GM21528 (cell line): Measurements from ENCODE around the gene GPR63.

Source experiments
- ATAC-seq: cut with Tn5 transposase; IDR thresholded peaks from one replicate; pipeline ENCODE4 v1.9.1; 2021; ENCODE audit warnings: mild to moderate bottlenecking, moderate library complexity; ENCODE audit not compliant: unreplicated experiment, low FRiP score

GPR63 gene

DNA sequence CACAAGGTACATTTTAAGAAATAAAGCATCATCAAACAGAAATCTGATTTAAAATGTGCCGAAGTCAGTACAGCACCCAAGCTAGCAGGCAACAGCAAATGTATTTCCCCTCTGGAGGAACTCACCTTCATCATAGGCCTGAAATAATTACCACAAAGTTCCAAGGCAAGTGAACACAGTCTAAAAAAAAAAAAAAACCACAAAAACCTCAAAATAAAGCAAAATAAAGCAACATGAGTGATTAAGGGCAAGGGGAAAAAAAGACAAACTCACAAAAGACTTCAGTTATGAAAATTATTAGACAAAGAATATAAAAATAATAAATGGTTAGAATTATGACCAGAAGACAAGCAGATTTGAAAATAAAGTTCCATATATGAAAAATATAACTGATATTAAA, 10.4 kb downstream of the GPR63 start:
- ATAC-seq: no peak

GRCh38 chr6:96823743-96824142, 13.5 kb downstream of the GPR63 start:
- no peak for ATAC-seq

- ATAC-seq: no peak
These were observed 16.2 kb downstream of the GPR63 start for GRCh38 chr6:96821034-96821433.

DNA sequence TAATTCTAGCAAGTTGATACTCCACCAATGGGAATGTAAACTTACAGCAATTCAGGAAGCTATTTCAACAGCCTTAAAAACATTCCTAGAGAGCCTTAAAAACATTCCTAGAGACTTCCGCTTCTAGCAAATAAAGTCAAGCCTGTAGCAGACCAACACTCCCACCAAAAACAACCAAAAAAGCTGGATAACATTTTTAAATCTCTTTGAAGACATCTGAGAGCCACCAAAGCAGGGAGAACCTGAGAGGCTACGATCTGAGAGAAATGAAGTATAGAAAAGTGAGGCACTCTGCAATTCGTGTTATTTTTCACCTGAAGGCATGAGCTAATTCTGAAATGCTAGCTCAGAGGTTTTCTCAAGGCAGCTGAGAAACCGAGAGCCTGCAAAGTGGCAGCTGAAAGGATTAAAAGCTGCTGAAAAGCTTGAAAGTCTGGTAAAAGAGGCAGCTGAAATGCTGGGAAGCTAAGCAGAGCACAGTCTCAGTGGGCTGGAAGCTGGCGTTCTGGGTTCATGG, 20.9 kb downstream of the GPR63 start:
- ATAC-seq: no peak

DNA sequence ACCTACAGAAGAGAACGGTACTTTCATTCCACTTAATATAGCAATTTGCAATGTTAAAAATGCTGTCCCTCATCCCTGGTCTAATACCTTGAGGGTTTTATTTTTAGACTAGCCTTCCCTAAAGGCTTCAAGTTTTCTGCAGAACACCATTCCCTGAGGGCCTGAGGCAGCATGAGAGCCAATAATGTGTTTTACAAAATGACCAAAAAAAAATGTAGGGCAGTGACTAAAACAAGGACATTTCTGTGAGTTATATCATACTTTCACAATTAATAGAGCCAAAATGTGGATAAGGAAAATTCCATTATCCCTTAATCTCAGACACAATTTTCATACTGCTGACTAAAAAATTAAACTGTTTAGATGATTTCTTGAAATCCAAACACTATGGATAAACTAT, 22.7 kb downstream of the GPR63 start:
- ATAC-seq: no peak

- ATAC-seq: no peak
These were observed 25.1 kb downstream of the GPR63 start for GRCh38 chr6:96812077-96812703.

DNA sequence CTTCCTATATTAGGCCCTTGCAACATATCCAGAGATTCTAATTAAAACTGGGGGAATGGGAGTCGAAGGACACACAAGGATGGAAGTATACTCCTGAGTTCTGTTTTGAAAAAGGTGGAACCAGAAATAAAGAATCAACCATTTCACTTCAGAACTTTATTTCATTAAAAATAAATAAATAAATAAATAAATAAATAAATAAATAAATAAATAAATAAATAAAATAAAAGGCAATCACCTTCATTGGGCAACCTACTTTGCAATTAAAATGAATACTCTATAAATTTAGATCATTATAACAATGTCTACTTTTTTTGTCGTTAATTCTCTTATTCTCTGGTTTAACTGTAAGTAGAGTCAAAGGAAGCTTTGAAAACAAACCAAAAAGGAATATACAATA, 25.6 kb downstream of the GPR63 start:
- ATAC-seq: no peak

DNA sequence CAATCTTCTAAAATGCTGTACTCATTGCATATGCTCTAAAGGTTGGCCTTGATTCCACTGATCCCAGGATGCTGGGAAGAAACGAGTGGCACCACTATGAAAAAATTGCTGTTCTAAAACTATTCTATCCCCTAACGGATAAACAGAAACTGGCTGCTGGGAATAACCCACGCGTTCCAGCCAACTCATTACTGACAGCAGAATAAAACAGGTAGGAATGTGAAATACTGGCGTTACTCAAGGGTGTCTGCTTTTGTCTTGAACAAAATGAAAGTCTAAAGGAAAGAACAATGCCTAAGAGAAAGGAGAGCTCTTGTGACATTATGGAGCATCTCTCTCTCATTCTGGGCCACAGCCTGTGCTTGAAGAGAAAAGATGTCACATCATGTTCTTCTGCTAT, 26.1 kb downstream of the GPR63 start:
- ATAC-seq: no peak

GRCh38 chr6:96809119-96809518, 28.2 kb downstream of the GPR63 start:
- no peak for ATAC-seq

DNA sequence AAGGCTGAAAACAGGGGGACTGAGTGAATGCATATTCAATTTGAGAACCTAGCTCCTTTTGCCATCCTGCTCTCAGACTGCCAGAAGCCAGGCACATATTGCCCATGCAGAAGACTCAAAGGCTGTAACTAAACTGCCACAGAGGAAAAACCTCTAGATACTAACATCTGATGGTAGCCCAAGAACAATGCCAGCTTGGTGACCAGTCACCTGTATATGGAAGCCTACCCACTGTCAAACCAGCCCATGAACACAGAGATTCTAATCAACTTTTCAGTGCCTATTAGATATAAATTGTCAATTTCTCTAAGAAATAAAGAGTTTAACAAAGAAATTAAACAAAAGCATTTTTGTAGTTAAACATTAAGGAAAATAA, 34.2 kb downstream of the GPR63 start:
- ATAC-seq: no peak

- peak; percentile 65 for ATAC-seq
These were observed 41.8 kb downstream of the GPR63 start for GRCh38 chr6:96795481-96795880.

- ATAC-seq: no peak
These were observed 42.3 kb downstream of the GPR63 start for GRCh38 chr6:96794980-96795379.

DNA sequence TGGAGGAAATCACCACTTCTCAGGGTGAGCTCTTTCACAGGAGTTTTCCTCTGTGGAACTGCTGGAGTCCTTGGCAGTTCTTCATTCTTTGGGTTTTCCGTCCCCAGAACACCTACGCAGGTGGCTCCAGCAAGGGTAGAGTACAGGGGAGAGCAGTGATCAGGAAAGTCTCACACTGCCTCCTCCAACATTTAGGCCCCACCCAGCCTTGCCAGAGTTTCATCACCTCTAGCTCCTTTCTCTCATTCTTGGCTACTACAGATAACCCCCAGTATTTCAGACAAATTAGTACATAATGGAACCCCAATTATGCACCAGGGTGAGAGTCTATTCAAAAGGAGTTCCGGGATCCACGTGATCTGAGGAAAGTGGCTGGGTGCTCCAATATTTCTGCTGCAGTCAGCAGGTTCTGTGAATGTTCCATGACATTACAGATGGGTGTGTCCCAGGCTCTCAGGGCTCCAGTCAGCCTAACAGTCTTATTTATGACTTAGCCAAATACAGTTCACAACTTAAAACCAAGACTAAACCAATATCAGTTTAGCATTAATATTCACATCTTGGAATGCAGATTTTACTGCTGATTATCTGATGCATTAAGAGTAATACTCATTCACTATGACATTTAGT, 44.6 kb downstream of the GPR63 start:
- ATAC-seq: no peak

DNA sequence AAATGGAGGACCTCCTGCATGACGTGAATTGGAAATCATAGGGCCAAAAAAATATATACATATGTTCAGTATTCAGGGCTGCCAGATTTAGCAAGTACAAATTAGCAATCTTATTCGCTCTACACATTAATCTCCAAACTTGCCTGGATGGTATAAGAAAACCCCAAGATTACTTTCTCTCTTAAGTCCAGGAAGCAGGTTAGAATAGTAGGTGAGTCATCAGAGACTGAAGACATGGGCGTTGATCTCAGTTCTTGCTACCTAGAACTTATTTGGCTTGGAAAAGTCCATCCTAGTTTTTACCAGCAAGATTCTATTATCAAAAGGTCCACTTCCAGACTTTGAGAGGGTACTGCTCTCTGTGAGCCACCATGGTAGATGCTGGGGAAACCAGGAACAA, 47.4 kb downstream of the GPR63 start:
- no peak for ATAC-seq

GRCh38 chr6:96787846-96788580, 49.3 kb downstream of the GPR63 start:
- ATAC-seq: no peak

DNA sequence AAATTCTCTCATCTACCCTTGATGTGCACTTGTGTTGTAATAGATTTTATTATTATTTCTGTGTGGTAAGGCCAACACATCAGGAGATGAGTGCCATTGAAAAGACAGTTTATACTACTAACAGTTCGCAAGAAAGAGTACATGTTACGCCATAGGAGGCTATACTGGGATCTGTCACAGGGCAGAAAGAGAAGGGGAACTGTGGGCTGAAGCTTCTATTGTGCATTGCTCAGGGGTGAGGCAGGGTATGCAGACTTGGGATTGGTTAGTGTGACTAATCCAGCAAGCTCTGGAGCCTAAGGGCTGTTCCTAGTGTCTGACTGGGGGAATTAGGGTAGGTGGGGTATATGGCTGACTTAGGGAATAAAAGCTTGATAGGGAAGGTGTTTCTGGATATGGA, 50.9 kb downstream of the GPR63 start:
- no peak for ATAC-seq

GRCh38 chr6:96784650-96785049, 52.6 kb downstream of the GPR63 start:
- no peak for ATAC-seq

GRCh38 chr6:96783307-96783706, 54.0 kb downstream of the GPR63 start:
- no peak for ATAC-seq

- no peak for ATAC-seq
These were observed 55.7 kb downstream of the GPR63 start for GRCh38 chr6:96781557-96781956.

DNA sequence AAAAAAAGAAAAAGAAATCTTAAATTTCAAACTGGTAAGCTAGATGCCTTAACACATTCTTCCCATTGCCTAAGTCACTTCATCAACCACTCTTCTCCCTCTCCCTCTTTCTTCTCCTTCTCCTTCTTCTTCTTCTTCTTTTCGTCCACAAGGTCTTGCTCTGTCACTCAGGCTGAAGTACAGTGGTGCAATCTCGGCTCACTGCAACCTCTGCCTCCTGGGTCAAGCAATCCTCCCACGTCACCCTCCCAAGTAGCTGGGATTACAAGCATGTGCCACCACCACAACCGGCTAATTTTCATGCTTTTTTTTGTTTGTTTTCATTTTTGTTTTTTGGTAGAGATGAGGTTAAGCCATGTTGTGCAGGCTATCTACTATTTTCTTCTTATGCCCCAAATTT, 60.2 kb downstream of the GPR63 start:
- no peak for ATAC-seq

DNA sequence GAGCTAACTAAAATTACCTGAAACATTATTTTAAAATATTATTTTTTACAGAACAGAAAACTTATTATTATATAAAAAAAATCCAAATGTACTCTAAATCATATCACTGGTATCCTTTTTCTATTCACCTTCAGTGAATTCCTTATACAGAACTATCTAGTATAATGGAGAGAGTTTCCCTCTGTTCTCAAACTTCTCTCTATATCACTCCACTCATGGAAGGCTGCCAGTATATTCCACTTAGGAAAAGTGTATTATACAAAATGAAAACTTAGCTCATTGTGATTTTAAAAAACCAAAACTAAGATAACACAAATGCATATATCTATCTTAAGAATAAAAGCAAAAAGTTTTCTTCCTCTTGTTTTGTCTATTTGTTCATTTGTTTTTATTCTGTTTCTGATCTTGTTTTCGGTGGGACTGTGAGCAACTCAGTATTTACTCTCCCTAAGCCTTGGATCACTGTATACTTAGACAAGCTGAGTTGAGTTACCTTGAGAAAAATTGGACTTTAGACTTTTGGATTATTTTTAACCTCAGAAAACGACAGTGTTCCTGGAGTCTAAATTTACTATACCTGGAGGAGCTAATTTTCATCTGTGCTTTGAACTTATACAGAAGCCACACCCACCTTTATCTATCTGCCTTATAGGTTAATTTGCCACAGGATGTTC, 61.4 kb downstream of the GPR63 start:
- no peak for ATAC-seq
